WTC11 (cell line): Measurements from ENCODE around the gene CATSPERE. TPM values are rescaled to one million over a fixed set of nuclear protein-coding genes. Genes with fewer than 3 reads are reported as not detected.
"Not testable (repeated sequence)": the region's sequence is repeated elsewhere in the genome, so short reads cannot be mapped to it uniquely, and the experiment has no call there.

Source experiments
- ATAC-seq: fragments of 200-7000 bp; cut with Tn5 transposase; 2 replicates; pipeline ENCODE4 v1.10.0; 2021; ENCODE audit warnings: mild to moderate bottlenecking, moderate library complexity
- CTCF ChIA-PET: fragments of 300-600 bp; sonication (Branson Sonifier 250); formaldehyde crosslinking; loops from one replicate; lab custom pipeline; 2021; ENCODE audit warnings: antibody characterized with exemption; lab: Charles Lee
- POLR2A ChIA-PET: fragments of 350-600 bp; sonication (Branson Sonifier 250); formaldehyde crosslinking; loops from one replicate; lab custom pipeline; 2021; ENCODE audit warnings: antibody characterized with exemption; lab: Charles Lee
- DNase-seq: peaks from one replicate; pipeline ENCODE4 v3.0.0; 2021; ENCODE audit warnings: low spot score
- H3K27ac Mint-ChIP-seq: 2 replicates; pipeline ENCODE4 v1.8.0; 2021; ENCODE audit warnings: mixed read lengths
- H3K27me3 Mint-ChIP-seq: 2 replicates; pipeline ENCODE4 v1.8.0; 2021; ENCODE audit warnings: low read depth, mild to moderate bottlenecking, moderate library complexity, mixed read lengths
- H3K36me3 Mint-ChIP-seq: 2 replicates; pipeline ENCODE4 v1.8.0; 2021; ENCODE audit warnings: mixed read lengths
- H3K4me1 Mint-ChIP-seq: 2 replicates; pipeline ENCODE4 v1.8.0; 2022; ENCODE audit warnings: mixed read lengths
- H3K4me3 Mint-ChIP-seq: 2 replicates; pipeline ENCODE4 v1.8.0; 2021; ENCODE audit warnings: mild to moderate bottlenecking, moderate library complexity, mixed read lengths
- H3K9me3 Mint-ChIP-seq: 2 replicates; pipeline ENCODE4 v1.8.0; 2021; ENCODE audit warnings: mixed read lengths
- CREM ChIP-seq: sonication (generic); formaldehyde crosslinking; IDR thresholded peaks from 2 replicates; pipeline ENCODE4 v1.8.1; 2022; ENCODE audit warnings: mild to moderate bottlenecking, missing genetic modification reagents, moderate library complexity
- FOXP1 ChIP-seq: sonication (generic); formaldehyde crosslinking; IDR thresholded peaks from 2 replicates; pipeline ENCODE4 v1.8.0; 2022; ENCODE audit warnings: missing genetic modification reagents, mild to moderate bottlenecking, moderate library complexity, borderline replicate concordance
- KAT7 ChIP-seq: sonication (generic); formaldehyde crosslinking; IDR thresholded peaks from 2 replicates; pipeline ENCODE4 v1.8.1; 2023; ENCODE audit warnings: missing genetic modification reagents, mild to moderate bottlenecking, borderline replicate concordance
- MYBL2 ChIP-seq: sonication (generic); formaldehyde crosslinking; IDR thresholded peaks from 2 replicates; pipeline ENCODE4 v1.8.1; 2023; ENCODE audit warnings: mild to moderate bottlenecking, moderate library complexity, missing genetic modification reagents
- NFATC4 ChIP-seq: fragments of 250-450 bp; sonication (Bioruptor Pico); IDR thresholded peaks from 2 replicates; pipeline ENCODE4 v1.9.0; 2021; ENCODE audit warnings: mild to moderate bottlenecking
- NFE2L1 ChIP-seq: sonication (generic); formaldehyde crosslinking; IDR thresholded peaks from 2 replicates; pipeline ENCODE4 v1.8.1; 2023; ENCODE audit warnings: missing genetic modification reagents
- NR1H2 ChIP-seq: sonication (generic); formaldehyde crosslinking; IDR thresholded peaks from 2 replicates; pipeline ENCODE4 v1.9.0; 2021; ENCODE audit warnings: mild to moderate bottlenecking, moderate library complexity, missing genetic modification reagents
- SP1 ChIP-seq: sonication (generic); formaldehyde crosslinking; conservative IDR thresholded peaks from 2 replicates; pipeline ENCODE4 v1.8.1; 2022; ENCODE audit warnings: missing genetic modification reagents
- ZNF396 ChIP-seq: fragments of 250-450 bp; sonication (Bioruptor Pico); IDR thresholded peaks from 2 replicates; pipeline ENCODE4 v1.8.0; 2021; ENCODE audit warnings: mild to moderate bottlenecking, moderate library complexity, borderline replicate concordance
- ZNF416 ChIP-seq: fragments of 250-450 bp; sonication (Bioruptor Pico); IDR thresholded peaks from 2 replicates; pipeline ENCODE4 v1.9.0; 2021; ENCODE audit warnings: mild to moderate bottlenecking, inconsistent platforms
- ZNF671 ChIP-seq: fragments of 250-450 bp; sonication (Bioruptor Pico); IDR thresholded peaks from 2 replicates; pipeline ENCODE4 v1.8.0; 2021; ENCODE audit warnings: mild to moderate bottlenecking
- total RNA-seq: library from RNA; stranded (reverse); gene quantifications from 3 replicates; pipeline ENCODE4 v1.2.3, GENCODE V29; 2021
- TF ChIP-seq, protein P1 (sequence below): sonication (generic); formaldehyde crosslinking; IDR thresholded peaks from 2 replicates; pipeline ENCODE4 v1.8.1; 2022; ENCODE audit warnings: mild to moderate bottlenecking, moderate library complexity, missing genetic modification reagents
- TF ChIP-seq, protein P2 (sequence below): sonication (generic); formaldehyde crosslinking; IDR thresholded peaks from 2 replicates; pipeline ENCODE4 v1.8.0; 2023; ENCODE audit warnings: missing genetic modification reagents, mild to moderate bottlenecking, borderline replicate concordance
- TF ChIP-seq, protein P3 (sequence below): sonication (generic); formaldehyde crosslinking; IDR thresholded peaks from 2 replicates; pipeline ENCODE4 v1.8.1; 2022; ENCODE audit warnings: mild to moderate bottlenecking, missing genetic modification reagents, moderate library complexity, borderline replicate concordance
- TF ChIP-seq, protein P4 (sequence below): sonication (generic); formaldehyde crosslinking; conservative IDR thresholded peaks from 2 replicates; pipeline ENCODE4 v1.8.1; 2022; ENCODE audit warnings: mild to moderate bottlenecking, missing genetic modification reagents
- TF ChIP-seq, protein P5 (sequence below): fragments of 200-600 bp; IDR thresholded peaks from 2 replicates; pipeline ENCODE4 v1.8.0; 2022; ENCODE audit warnings: antibody characterized with exemption
- TF ChIP-seq, protein P6 (sequence below): sonication (generic); formaldehyde crosslinking; IDR thresholded peaks from 2 replicates; pipeline ENCODE4 v1.8.0; 2022; ENCODE audit warnings: mild to moderate bottlenecking, missing genetic modification reagents
- TF ChIP-seq, protein P7 (sequence below): sonication (generic); formaldehyde crosslinking; IDR thresholded peaks from 2 replicates; pipeline ENCODE4 v1.8.1; 2023; ENCODE audit warnings: mild to moderate bottlenecking, missing genetic modification reagents
- TF ChIP-seq, protein P8 (sequence below): fragments of 250-450 bp; sonication (Bioruptor Pico); IDR thresholded peaks from 2 replicates; pipeline ENCODE4 v1.9.0; 2021; ENCODE audit warnings: moderate library complexity, mild to moderate bottlenecking, inconsistent platforms, borderline replicate concordance

Gene CATSPERE
- total RNA-seq, 1 experiment from 2014 or later = 0.66 TPM

DNA sequence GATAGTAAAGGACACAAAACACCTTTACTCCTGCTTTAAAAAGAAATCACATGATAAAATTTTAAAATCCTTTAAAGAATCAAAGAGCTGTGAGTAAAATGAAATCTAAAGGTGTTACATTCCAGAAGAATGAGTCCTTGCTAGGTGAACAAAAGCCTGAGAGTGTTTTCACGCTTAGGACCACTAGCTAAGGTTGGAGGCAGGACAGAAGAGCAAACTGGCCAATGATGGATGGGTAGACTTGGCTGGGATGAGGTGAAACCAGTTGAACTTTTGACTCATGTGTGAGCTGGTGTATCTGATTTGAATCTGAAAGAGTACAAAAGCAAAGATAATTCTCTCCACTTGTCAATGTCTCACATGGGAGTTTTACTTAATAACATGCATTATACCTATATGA, 35.1 kb downstream of the CATSPERE start:
- H3K27ac Mint-ChIP-seq = no peak overlapping the region
- H3K9me3 Mint-ChIP-seq = peaks cover 18% of the 10 kb centered on the region
- ChIA-PET CTCF (no interaction called here), POLR2A (no interaction called here)
- H3K36me3 Mint-ChIP-seq = peaks cover 11% of the 10 kb centered on the region; the same call in 1 of the 2 replicates
- no peak overlapping the region for H3K4me3 Mint-ChIP-seq
- H3K4me1 Mint-ChIP-seq = no peaks in the 10 kb centered on the region
- no peak for ATAC-seq
- TF ChIP-seq ZNF396 (CRISPR knock-in tag) = no peak
- no peak for TF ChIP-seq NR1H2 (CRISPR knock-in tag)
- TF ChIP-seq, protein P1, sequence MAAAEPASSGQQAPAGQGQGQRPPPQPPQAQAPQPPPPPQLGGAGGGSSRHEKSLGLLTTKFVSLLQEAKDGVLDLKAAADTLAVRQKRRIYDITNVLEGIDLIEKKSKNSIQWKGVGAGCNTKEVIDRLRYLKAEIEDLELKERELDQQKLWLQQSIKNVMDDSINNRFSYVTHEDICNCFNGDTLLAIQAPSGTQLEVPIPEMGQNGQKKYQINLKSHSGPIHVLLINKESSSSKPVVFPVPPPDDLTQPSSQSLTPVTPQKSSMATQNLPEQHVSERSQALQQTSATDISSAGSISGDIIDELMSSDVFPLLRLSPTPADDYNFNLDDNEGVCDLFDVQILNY (CRISPR knock-in tag) = no peak
- TF ChIP-seq FOXP1 = no peak
- no peak for TF ChIP-seq KAT7 (CRISPR knock-in tag)
- no peak for TF ChIP-seq ZNF416 (CRISPR knock-in tag)
- TF ChIP-seq, protein P2, sequence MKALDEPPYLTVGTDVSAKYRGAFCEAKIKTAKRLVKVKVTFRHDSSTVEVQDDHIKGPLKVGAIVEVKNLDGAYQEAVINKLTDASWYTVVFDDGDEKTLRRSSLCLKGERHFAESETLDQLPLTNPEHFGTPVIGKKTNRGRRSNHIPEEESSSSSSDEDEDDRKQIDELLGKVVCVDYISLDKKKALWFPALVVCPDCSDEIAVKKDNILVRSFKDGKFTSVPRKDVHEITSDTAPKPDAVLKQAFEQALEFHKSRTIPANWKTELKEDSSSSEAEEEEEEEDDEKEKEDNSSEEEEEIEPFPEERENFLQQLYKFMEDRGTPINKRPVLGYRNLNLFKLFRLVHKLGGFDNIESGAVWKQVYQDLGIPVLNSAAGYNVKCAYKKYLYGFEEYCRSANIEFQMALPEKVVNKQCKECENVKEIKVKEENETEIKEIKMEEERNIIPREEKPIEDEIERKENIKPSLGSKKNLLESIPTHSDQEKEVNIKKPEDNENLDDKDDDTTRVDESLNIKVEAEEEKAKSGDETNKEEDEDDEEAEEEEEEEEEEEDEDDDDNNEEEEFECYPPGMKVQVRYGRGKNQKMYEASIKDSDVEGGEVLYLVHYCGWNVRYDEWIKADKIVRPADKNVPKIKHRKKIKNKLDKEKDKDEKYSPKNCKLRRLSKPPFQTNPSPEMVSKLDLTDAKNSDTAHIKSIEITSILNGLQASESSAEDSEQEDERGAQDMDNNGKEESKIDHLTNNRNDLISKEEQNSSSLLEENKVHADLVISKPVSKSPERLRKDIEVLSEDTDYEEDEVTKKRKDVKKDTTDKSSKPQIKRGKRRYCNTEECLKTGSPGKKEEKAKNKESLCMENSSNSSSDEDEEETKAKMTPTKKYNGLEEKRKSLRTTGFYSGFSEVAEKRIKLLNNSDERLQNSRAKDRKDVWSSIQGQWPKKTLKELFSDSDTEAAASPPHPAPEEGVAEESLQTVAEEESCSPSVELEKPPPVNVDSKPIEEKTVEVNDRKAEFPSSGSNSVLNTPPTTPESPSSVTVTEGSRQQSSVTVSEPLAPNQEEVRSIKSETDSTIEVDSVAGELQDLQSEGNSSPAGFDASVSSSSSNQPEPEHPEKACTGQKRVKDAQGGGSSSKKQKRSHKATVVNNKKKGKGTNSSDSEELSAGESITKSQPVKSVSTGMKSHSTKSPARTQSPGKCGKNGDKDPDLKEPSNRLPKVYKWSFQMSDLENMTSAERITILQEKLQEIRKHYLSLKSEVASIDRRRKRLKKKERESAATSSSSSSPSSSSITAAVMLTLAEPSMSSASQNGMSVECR = no peak
- TF ChIP-seq MYBL2 (CRISPR knock-in tag) = no peak
- TF ChIP-seq CREM (CRISPR knock-in tag) = no peak
- TF ChIP-seq, protein P3, sequence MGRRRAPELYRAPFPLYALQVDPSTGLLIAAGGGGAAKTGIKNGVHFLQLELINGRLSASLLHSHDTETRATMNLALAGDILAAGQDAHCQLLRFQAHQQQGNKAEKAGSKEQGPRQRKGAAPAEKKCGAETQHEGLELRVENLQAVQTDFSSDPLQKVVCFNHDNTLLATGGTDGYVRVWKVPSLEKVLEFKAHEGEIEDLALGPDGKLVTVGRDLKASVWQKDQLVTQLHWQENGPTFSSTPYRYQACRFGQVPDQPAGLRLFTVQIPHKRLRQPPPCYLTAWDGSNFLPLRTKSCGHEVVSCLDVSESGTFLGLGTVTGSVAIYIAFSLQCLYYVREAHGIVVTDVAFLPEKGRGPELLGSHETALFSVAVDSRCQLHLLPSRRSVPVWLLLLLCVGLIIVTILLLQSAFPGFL (CRISPR knock-in tag) = no peak
- TF ChIP-seq NFE2L1 (CRISPR knock-in tag) = no peak
- no peak for TF ChIP-seq ZNF671 (CRISPR knock-in tag)
- TF ChIP-seq, protein P4, sequence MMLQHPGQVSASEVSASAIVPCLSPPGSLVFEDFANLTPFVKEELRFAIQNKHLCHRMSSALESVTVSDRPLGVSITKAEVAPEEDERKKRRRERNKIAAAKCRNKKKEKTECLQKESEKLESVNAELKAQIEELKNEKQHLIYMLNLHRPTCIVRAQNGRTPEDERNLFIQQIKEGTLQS = no peak
- TF ChIP-seq SP1 (CRISPR knock-in tag) = no peak
- TF ChIP-seq, protein P5, sequence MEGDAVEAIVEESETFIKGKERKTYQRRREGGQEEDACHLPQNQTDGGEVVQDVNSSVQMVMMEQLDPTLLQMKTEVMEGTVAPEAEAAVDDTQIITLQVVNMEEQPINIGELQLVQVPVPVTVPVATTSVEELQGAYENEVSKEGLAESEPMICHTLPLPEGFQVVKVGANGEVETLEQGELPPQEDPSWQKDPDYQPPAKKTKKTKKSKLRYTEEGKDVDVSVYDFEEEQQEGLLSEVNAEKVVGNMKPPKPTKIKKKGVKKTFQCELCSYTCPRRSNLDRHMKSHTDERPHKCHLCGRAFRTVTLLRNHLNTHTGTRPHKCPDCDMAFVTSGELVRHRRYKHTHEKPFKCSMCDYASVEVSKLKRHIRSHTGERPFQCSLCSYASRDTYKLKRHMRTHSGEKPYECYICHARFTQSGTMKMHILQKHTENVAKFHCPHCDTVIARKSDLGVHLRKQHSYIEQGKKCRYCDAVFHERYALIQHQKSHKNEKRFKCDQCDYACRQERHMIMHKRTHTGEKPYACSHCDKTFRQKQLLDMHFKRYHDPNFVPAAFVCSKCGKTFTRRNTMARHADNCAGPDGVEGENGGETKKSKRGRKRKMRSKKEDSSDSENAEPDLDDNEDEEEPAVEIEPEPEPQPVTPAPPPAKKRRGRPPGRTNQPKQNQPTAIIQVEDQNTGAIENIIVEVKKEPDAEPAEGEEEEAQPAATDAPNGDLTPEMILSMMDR = no peak
- no peaks in the 10 kb centered on the region; the same call in 1 of the 2 replicates for H3K27me3 Mint-ChIP-seq
- DNase-seq = no peak

DNA sequence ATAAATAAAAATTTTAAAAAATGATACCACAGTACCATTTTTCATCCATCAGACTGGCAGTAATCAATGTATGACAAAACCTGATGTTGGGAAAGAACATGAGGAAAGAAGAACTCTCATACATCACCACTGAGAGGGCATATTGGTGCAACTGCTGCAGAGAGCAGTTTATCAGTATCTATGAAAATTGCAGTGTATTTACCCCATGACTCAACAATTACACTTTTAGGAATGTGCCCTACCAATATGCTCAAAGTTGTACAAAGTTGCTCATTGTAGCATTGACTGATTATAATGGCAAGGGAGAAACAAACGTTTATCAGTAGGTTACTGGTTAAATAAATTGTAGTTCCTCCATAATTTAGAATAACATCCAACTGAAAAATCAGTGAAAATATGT, 36.7 kb downstream of the CATSPERE start:
- TF ChIP-seq NFATC4 (CRISPR knock-in tag) = no peak
- TF ChIP-seq, protein P5 = no peak
- TF ChIP-seq, protein P6, sequence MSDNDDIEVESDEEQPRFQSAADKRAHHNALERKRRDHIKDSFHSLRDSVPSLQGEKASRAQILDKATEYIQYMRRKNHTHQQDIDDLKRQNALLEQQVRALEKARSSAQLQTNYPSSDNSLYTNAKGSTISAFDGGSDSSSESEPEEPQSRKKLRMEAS = no peak
- TF ChIP-seq, protein P7, sequence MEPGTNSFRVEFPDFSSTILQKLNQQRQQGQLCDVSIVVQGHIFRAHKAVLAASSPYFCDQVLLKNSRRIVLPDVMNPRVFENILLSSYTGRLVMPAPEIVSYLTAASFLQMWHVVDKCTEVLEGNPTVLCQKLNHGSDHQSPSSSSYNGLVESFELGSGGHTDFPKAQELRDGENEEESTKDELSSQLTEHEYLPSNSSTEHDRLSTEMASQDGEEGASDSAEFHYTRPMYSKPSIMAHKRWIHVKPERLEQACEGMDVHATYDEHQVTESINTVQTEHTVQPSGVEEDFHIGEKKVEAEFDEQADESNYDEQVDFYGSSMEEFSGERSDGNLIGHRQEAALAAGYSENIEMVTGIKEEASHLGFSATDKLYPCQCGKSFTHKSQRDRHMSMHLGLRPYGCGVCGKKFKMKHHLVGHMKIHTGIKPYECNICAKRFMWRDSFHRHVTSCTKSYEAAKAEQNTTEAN (CRISPR knock-in tag) = no peak
- TF ChIP-seq, protein P8, sequence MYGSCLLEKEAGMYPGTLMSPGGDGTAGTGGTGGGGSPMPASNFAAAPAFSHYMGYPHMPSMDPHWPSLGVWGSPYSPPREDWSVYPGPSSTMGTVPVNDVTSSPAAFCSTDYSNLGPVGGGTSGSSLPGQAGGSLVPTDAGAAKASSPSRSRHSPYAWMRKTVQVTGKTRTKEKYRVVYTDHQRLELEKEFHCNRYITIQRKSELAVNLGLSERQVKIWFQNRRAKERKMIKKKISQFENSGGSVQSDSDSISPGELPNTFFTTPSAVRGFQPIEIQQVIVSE (CRISPR knock-in tag) = no peak
- no peak overlapping the region for H3K27ac Mint-ChIP-seq
- H3K4me3 Mint-ChIP-seq = no peak overlapping the region
- peaks cover 18% of the 10 kb centered on the region for H3K9me3 Mint-ChIP-seq
- ATAC-seq (no peak), DNase-seq (no peak)
- CTCF ChIA-PET = no interaction called here
- peaks cover 5% of the 10 kb centered on the region for H3K4me1 Mint-ChIP-seq
- POLR2A ChIA-PET = no interaction called here
- H3K27me3 Mint-ChIP-seq = no peaks in the 10 kb centered on the region; the same call in 1 of the 2 replicates
- H3K36me3 Mint-ChIP-seq = peaks cover 11% of the 10 kb centered on the region; the same call in 1 of the 2 replicates

DNA sequence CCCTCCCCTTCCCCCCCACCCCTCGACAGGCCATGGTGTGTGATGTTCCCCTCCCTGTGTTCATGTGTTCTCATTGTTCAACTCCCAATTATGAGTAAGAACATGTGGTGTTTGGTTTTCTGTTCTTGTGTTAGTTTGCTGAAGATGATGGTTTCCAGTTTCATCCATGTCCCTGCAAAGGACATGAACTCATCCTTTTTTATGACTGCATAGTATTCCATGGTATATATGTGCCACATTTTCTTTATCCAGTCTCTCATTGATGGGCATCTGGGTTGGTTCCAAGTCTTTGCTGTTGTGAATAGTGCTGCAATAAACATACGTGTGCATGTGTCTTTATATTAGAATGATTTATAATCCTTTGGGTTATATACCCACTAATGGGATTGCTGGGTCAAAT, 38.4 kb downstream of the CATSPERE start:
- CTCF ChIA-PET, H3K27ac Mint-ChIP-seq, H3K4me3 Mint-ChIP-seq, ATAC-seq, H3K4me1 Mint-ChIP-seq, H3K27me3 Mint-ChIP-seq, POLR2A ChIA-PET, DNase-seq: not testable (repeated sequence)
- H3K9me3 Mint-ChIP-seq = peaks cover 18% of the 10 kb centered on the region
- peaks cover 11% of the 10 kb centered on the region; the same call in 1 of the 2 replicates for H3K36me3 Mint-ChIP-seq
